HG03342 (cell line): ENCODE measurements around the gene MIEN1.
"Not testable (repeated sequence)": the region's sequence is repeated elsewhere in the genome, so short reads cannot be mapped to it uniquely, and the experiment has no call there.

Source experiments
- ATAC-seq: cut with Tn5 transposase; IDR thresholded peaks from one replicate; pipeline ENCODE4 v1.9.1; 2021; ENCODE audit warnings: mild to moderate bottlenecking, moderate library complexity; ENCODE audit not compliant: unreplicated experiment

Gene MIEN1

DNA sequence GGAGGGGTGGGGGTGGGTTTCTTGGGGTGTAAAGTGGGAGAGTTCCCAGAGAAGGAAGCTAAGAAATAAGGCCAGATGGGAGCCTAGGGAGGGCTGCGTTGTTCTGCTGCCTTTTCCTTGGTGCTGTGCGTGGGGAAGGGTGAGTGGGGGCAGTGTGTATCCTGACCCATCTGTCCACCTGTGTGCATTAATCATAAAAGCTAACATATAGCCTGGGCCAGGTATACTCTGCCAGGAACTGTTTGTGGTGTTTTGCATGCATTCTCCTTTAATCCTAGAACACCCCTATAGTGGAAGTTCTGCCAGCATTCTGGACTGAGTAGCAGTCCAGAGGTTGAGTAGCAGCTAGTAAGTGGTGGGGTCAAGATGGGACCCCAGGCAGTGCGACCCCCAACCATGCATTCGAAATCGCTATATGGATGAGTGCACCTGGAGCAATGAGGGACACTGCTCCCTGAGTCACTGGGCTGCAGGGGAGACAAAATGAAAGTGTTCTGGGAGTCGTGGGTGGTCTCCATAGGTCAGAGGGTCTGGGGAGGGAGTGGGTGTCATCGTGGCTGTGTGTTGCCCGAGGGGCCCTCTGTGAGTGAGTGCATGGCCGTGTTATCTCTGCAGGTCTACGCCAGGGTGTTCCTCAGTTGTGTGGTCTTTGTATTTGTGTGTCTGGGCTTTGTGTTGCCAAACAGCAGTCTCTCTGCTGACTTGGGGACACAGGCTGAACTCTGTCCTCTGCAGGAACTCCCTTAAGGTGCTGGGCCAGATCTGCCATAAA is 29.1 kb downstream of the MIEN1 start:
- ATAC-seq: no peak

DNA sequence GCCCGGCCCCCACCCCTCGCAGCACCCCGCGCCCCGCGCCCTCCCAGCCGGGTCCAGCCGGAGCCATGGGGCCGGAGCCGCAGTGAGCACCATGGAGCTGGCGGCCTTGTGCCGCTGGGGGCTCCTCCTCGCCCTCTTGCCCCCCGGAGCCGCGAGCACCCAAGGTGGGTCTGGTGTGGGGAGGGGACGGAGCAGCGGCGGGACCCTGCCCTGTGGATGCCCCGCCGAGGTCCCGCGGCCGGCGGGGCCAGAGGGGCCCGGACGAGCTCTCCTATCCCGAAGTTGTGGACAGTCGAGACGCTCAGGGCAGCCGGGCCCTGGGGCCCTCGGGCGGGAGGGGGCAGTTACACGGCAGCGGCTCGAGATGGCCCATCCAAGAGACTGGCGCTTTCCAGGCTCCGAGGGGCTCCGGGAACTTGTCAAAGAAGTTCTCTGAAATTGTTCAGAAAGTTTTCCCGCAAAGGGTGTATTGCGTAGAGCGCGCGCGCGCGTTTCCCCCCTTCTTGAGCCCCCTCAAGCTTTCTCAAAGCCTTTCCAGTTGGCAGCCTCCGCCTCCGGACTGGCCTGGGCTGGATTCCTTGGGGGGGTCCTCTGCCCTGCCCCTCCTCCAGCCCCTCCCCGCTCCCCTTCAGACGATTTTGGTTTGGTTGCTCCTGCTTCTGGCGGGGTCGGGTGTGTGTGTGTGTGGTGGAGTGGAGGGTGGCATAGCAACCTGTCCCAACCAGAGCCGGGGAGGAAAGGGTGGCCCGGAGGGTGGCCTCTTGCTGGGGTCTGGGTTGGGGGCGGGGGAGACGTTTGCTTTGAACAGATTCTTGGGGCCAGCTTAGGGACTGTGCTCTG is 30.0 kb downstream of the MIEN1 start:
- no peak for ATAC-seq

DNA sequence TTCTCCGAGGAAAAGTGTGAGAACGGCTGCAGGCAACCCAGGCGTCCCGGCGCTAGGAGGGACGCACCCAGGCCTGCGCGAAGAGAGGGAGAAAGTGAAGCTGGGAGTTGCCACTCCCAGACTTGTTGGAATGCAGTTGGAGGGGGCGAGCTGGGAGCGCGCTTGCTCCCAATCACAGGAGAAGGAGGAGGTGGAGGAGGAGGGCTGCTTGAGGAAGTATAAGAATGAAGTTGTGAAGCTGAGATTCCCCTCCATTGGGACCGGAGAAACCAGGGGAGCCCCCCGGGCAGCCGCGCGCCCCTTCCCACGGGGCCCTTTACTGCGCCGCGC is 30.5 kb downstream of the MIEN1 start, which contains the start of gene ERBB2:
ERBB2 (plus strand) TSS at position 247 of the 330 bp plus-strand sequence. CDS start 175 bp downstream, outside the sequence.
- ATAC-seq: no peak

DNA sequence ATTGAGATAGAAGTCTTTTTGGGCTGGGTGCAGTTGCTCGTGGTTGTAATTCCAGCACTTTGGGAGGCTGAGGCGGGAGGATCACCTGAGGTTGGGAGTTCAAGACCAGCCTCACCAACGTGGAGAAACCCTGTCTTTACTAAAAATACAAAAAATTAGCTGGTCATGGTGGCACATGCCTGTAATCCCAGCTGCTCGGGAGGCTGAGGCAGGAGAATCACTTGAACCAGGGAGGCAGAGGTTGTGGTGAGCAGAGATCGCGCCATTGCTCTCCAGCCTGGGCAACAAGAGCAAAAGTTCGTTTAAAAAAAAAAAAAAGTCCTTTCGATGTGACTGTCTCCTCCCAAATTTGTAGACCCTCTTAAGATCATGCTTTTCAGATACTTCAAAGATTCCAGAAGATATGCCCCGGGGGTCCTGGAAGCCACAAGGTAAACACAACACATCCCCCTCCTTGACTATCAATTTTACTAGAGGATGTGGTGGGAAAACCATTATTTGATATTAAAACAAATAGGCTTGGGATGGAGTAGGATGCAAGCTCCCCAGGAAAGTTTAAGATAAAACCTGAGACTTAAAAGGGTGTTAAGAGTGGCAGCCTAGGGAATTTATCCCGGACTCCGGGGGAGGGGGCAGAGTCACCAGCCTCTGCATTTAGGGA is 31.0 kb downstream of the MIEN1 start:
- not testable (repeated sequence) for ATAC-seq

DNA sequence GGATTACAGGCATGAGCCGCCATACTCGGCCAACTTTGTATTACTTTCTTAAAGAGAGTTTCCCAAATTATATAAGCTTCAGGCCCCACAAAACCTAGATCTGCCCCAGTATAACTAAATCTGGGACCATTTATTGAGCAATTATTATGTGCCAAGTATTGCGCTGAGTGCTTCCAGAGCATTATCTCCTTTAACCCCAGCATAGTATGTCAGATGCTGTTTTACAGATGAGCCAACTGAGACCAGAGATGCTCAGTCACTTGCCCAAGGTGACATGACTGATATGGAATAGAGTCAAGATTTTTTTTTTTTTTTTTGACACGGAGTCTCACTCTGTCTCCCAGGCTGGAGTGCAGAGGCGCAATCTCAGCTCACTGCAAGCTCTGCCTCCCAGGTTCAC is 32.4 kb downstream of the MIEN1 start:
- no peak for ATAC-seq

DNA sequence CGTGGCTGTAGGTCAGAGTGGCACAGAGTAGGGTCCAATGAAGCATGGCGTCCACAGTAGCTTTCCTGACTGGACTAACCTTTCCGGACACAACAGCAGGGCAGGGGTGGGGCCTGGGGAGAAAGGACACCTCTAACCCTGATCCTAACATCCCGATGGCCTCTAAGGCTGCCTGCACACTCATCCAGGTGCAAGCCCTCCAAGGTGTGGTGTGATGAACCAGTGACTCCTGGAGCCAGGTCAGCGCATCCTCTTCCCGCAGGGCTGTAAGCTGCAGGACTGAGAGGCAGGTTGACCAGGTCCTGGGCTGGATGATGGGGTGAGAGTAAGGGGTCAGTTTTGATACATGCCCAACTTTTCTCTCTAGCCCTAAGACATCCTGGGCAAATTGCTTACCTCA is 33.6 kb downstream of the MIEN1 start:
- no peak for ATAC-seq

DNA sequence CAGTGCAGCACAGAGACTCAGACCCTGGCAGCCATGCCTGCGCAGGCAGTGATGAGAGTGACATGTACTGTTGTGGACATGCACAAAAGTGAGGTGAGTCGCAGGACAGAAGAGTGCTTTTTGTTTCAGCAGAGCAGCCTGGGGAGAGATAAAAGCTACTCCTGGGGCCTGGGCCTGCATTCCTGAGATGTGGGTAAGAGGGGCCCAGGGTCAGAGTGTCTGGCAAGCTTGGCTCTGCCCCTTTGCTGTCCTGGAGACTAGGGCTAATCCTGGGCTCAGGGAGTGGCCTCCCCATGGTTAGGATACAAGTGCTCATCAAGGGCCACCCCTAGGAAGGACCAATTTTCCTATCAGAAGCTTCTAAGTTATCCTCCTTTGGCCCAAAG is 35.2 kb downstream of the MIEN1 start:
- no peak for ATAC-seq

DNA sequence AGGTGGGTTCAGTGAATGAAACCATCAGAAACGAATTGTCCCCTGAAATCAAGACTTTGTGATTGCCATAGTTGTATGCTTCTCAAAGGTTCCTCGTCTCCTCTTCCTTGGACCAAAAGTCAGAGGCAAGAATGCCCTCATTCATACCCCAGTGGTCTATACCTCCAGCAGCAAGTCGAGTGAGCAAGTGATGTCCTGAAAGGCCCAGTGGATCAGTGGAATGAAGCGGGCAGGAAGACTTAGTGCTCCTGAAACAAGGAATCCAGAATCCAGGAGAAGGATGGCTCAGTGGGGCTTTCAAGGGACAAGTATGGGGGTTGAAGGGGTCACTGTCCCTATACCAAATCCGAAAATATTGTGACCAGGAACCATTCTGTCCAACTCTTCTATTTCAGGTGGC is 35.7 kb downstream of the MIEN1 start:
- no peak for ATAC-seq

DNA sequence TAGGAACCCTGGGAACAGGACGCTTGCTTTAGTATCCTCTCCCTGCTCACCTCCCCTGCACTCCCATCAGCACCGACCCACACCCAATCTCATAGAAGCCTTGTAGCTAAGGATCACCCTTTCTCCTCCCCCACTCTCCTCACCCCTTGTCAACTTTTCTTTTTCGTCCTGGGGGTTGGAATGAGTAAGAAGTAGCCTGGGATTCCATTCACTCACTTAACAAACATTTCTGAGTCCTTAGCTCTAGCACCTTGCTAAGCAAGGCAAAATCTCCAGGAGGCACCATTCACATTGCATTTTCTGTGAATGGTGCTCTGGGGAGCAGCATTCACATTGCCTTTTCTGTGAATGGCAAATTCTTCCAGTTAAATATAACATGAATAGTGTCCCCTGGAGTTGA is 41.4 kb downstream of the MIEN1 start:
- no peak for ATAC-seq

DNA sequence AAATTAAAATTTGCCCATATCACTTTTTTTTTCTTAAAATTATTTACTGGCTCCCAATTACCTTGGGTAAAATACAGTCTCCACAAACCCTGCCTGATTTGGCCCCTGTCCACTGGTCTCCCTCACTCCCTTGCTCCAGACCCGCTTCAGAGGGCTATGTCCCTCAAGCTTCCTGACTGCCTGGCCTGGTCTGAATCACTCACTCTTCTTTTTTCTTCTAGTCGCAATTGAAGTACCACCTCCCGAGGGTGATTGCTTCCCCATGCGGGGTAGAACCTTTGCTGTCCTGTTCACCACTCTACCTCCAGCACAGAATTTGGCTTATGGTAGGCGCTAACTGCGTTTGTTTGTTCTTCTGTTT is 41.9 kb downstream of the MIEN1 start:
- no peak for ATAC-seq

DNA sequence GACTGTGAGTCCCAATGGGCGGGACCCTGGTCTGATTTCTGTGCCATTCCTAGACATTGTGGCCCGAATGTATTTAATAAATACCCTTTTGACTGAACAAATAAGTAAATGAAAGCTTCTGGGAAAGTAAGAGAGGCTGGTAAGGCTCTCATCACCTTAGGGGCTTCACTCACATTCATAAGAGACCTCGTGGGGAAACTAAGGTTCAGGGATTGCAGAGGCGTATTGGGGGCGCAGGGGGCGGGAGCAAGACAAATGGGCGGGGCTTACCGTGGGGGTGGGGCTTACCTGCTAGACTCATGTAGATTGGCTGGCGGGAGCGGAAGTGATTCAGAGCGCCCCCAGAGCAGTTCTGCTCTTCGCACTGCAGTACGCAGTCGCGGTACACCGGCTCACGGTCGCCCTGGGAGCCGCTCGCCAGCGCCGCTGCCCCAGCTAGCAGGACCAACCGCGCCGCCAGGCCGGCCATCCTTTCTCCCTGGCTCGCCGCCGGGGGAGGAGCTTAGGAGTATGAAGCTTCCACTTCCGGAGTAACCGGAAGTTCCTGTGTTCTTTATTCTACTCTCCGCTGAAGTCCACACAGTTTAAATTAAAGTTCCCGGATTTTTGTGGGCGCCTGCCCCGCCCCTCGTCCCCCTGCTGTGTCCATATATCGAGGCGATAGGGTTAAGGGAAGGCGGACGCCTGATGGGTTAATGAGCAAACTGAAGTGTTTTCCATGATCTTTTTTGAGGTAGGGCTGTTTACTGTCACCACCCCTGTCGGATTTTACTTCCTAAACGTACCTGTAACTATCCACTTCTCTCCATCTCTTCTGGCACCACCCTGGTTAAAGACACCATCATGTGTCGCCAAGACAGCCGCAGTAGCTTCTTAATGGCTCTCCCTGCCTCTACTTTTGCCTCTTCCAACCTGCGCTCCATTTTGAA is 42.5 kb downstream of the MIEN1 start, which contains the start of gene PGAP3:
PGAP3 (minus strand) TSS at position 512 of the 929 bp plus-strand sequence; CDS start at position 469, 43 bp downstream.
- peak; percentile 86 for ATAC-seq

DNA sequence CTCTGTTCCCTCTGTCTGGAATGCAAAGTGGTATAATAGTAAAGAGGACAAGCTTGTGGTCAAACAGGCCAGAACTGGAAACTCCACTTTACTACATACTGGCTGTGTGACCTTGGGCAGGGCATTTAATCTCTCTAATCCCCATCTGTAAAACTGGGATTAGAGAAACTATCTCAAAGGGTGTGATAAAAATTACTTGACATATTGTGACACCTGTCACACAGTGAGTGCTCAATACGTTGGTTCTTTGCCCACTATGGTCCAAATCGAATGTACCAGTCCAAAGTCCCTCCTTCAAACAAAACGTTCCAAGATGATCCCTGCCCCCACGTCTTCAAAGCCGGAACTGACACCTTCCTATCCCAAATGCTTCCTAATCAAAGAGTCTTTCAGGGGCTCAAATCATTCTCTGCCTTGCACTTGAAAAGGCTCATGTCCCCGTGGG is 43.2 kb downstream of the MIEN1 start:
- ATAC-seq: no peak

DNA sequence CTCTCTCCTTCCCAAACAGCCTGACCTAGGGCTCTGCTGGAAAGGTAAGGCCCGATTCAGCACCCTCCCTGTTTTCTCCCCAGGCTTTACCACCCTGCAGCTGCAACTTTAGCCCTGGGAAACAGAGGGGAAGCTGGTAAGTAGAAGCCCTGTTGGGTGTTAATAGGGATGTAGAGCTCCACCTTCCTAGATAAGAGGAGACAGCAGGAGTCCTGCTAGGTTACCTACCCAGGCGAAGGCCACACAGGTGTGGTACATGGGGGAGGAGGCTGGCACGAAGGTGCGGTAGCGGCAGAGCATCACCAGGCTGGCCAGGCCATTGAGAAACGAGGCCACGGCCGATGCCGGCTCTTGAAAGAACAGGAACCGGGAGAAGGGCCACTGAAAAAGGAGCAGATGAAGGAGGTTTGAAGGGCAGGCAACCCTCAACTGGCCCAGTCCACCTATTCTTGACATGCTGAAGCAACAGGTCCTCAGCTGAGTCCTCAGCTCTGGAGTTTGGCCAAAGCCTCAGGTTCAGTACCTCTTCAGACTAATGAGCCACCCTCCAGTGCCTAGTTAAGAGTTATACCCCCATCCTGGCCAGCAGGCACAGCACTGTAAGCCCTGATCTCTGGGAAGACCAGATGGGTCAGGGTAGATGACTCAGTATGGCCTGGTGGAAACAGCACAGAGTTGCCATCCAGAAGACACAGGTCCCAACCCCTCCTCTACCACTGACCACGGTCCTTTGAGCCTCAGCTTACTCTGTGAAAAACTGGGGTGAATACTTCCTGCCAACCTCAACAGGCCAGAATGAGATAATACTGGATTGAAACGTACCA is 45.8 kb downstream of the MIEN1 start:
- ATAC-seq: no peak

DNA sequence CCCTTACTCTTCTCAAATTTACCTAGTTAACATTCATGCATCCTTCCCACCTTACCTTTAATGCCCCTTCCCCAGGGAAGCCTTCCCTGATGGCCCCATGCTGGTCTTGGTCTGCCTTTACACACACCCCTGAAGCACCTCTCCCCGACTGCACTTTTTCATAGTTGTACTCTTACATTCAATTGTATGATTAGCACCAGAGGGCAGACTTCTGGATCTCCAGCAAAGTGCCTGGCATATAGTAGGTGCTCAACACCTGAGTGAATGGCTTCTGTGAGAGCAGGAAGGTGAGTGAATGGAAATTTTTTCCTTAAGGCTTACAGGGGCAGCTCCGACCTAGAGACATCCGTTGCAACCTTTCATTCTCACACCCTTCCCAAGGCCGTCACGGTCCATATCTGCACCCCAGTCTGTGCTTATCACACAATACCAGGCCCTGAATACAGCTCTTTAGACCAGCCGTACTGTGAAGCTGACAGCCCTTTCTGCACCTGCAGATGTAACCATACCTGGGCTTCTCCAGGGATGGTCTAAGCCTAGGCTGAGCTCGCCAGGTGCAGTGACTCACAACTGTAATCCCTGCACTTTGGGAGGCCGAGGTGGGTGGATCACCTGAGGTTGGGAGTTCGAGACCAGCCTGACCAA is 46.9 kb downstream of the MIEN1 start:
- no peak for ATAC-seq

DNA sequence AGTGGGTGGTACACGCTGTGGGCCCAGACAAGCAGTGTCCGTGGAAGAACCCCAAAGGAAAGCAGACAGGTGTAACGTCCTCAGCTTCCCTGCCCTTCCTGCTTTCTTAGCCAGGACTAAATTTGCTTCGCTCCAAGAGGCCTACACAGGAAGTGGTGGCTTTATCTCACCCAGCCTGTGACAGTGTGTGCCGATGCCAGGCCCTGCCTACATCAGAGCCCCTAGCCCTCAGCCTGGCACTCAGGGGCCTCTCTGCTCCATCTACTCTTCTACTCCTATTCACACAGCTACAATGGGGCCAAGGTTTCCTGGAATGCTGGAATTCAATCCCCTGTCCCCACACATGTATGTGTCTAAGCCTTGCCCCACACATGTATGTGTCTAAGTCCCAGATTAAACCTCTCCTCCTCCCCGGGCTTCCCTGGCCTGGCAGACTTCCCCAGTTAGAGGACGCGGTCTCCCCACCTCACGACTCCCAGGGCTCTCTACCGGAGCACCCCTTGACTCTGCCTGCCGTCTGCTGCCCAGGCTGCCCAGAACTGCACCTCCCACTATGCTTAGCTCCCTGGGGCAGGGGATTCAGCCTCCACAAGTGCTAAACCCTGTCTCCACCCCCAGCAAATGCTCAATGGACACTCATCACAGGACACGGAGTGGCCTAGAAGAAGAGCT is 50.7 kb downstream of the MIEN1 start:
- no peak for ATAC-seq
